C1 segment of cervical spinal cord (tissue), 14 donors: ENCODE data around the gene SLC35A4.
"Not testable (repeated sequence)": the region's sequence is repeated elsewhere in the genome, so short reads cannot be mapped to it uniquely, and the experiment has no call there.

Experiments
- DNase-seq, 14 donors: peaks; one replicate each; lab custom pipeline; 2025; lab: John Stamatoyannopoulos, UW

Gene SLC35A4

GRCh38 chr5:140557965-140558364, 6.7 kb upstream of the SLC35A4 start:
- DNase-seq, result no peak

GRCh38 chr5:140558542-140558941, 6.1 kb upstream of the SLC35A4 start:
- no peak for DNase-seq

- DNase-seq, result no peak
These were observed 4.4 kb upstream of the SLC35A4 start for GRCh38 chr5:140560227-140560626.

- DNase-seq, result no peak
These were observed 2.7 kb upstream of the SLC35A4 start for GRCh38 chr5:140561753-140562523.

GRCh38 chr5:140563596-140563995, 1.0 kb upstream of the SLC35A4 start:
- peak in 1 of 14 donors; percentile 47 for DNase-seq

GRCh38 chr5:140565024-140565779, 574 bp downstream of the SLC35A4 start:
- no peak for DNase-seq

- DNase-seq, result no peak
These were observed 1.1 kb downstream of the SLC35A4 start for GRCh38 chr5:140565780-140566095.

- no peak for DNase-seq
These were observed 2.0 kb downstream of the SLC35A4 start for GRCh38 chr5:140566665-140567064.

GRCh38 chr5:140567136-140567818, 2.6 kb downstream of the SLC35A4 start:
- no peak for DNase-seq

GRCh38 chr5:140567871-140568270, 3.2 kb downstream of the SLC35A4 start:
- DNase-seq, result no peak

- DNase-seq, result no peak
These were observed 3.9 kb downstream of the SLC35A4 start for GRCh38 chr5:140568443-140569063.

- DNase-seq, result no peak
These were observed 4.6 kb downstream of the SLC35A4 start for GRCh38 chr5:140569197-140569596.

- DNase-seq, result peak in 3 of 14 donors; percentile 26 to 92 (median 58)
These were observed 5.4 kb downstream of the SLC35A4 start for GRCh38 chr5:140570058-140570457.

- no peak for DNase-seq
These were observed 5.9 kb downstream of the SLC35A4 start for GRCh38 chr5:140570488-140570887.

- DNase-seq, result no peak
These were observed 6.5 kb downstream of the SLC35A4 start for GRCh38 chr5:140571105-140571504.

GRCh38 chr5:140573683-140574082, 9.1 kb downstream of the SLC35A4 start:
- DNase-seq, result no peak

- DNase-seq, result no peak
These were observed 9.5 kb downstream of the SLC35A4 start for GRCh38 chr5:140574165-140574564.

- DNase-seq, result peak in 5 of 14 donors; percentile 19 to 52 (median 46)
These were observed 10.7 kb downstream of the SLC35A4 start for GRCh38 chr5:140575309-140575708.

- no peak for DNase-seq
These were observed 12.2 kb downstream of the SLC35A4 start for GRCh38 chr5:140576776-140577201.

- not testable (repeated sequence) for DNase-seq
These were observed 14.6 kb downstream of the SLC35A4 start for GRCh38 chr5:140579188-140579747.

GRCh38 chr5:140587495-140587894, 22.9 kb downstream of the SLC35A4 start:
- DNase-seq, result no peak
